ENCODE results near the gene PXDN. TPM values are rescaled to one million over a fixed set of nuclear protein-coding genes. Genes with fewer than 3 reads are reported as not detected.

PXDN gene
- total and polyA plus RNA-seq, 2 of the 13 experiments (the other 11 are each of a cell fraction or from before 2014, with no cell fraction given), result not detected

- TF ChIP-seq, protein P1, sequence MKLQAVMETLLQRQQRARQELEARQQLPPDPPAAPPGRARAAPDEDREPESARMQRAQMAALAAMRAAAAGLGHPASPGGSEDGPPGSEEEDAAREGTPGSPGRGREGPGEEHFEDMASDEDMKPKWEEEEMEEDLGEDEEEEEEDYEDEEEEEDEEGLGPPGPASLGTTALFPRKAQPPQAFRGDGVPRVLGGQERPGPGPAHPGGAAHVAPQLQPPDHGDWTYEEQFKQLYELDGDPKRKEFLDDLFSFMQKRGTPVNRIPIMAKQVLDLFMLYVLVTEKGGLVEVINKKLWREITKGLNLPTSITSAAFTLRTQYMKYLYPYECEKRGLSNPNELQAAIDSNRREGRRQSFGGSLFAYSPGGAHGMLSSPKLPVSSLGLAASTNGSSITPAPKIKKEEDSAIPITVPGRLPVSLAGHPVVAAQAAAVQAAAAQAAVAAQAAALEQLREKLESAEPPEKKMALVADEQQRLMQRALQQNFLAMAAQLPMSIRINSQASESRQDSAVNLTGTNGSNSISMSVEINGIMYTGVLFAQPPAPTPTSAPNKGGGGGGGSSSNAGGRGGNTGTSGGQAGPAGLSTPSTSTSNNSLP (IDR thresholded peaks at IDR 0.05; ENCODE audit: low read depth, low read length), result no peak
- no peak for TF ChIP-seq PCBP1 (IDR thresholded peaks at IDR 0.05; ENCODE audit: borderline replicate concordance, low read depth, low read length)
- no peak for TF ChIP-seq SNAPC2 (CRISPR knock-in tag; IDR thresholded peaks at IDR 0.05)
- TF ChIP-seq SOX6 (IDR thresholded peaks at IDR 0.05), result no peak
- TF ChIP-seq SOX6 (CRISPR knock-in tag; IDR thresholded peaks at IDR 0.05), result no peak
- no peak for TF ChIP-seq ZNF547 (CRISPR knock-in tag; IDR thresholded peaks at IDR 0.05)
- no peak for TF ChIP-seq KDM3A (CRISPR knock-in tag; IDR thresholded peaks at IDR 0.05; ENCODE audit: low read depth)
- no peak for TF ChIP-seq HDAC1 (CRISPR knock-in tag; IDR thresholded peaks at IDR 0.05)
These were observed 2.0 kb downstream of the PXDN start (continued) for GRCh38 chr2:1742301-1742680.

GRCh38 chr2:1741851-1742250 lies 2.5 kb downstream of the PXDN start:
- H3K27ac ChIP-seq (ENCODE audit: extremely low read length, insufficient read depth, low read length), result no peak overlapping the region
- no peak overlapping the region for H3K4me3 ChIP-seq (replicated peaks in 1 of 3; ENCODE audit: insufficient read depth in 1 of 3, low read depth in 2 of 3, low read length in 3 of 3)
- no TSS peak for BruUV-seq (replicated peaks)
- no peaks in the 10 kb centered on the region for H3K9me3 ChIP-seq (ENCODE audit: low read length)
- H3K4me2 ChIP-seq (ENCODE audit: low read depth, low read length), result no peak overlapping the region
- H3K9ac ChIP-seq (ENCODE audit: insufficient read depth, low read depth, low read length), result no peak overlapping the region
- POLR2A ChIA-PET, result no interaction called here
- CTCF ChIA-PET (ENCODE audit: low intra/inter-chr PET ratio, low total read pairs), result no interaction called here
- no peak for FAIRE-seq
- 72% methylated on average over 14 of the region's 14 CpGs for WGBS (ENCODE audit: low lambda C conversion rate)
- peaks cover 2 to 45% of the 10 kb centered on the region in 2 experiments; a peak in 4 of 5 replicates for H3K27me3 ChIP-seq (ENCODE audit: control insufficient read depth in 1 of 2, insufficient read depth in 2 of 2, low read length in 2 of 2)
- no peak overlapping the region for H2AFZ ChIP-seq (ENCODE audit: low read length)
- TF ChIP-seq MXI1 (IDR thresholded peaks at IDR 0.05; ENCODE audit: borderline replicate concordance, low read depth, low read length) (no peak), BCL6 (CRISPR knock-in tag; IDR thresholded peaks at IDR 0.05) (no peak), ZBTB39 (CRISPR knock-in tag; IDR thresholded peaks at IDR 0.05) (no peak), ZNF615 (CRISPR knock-in tag; IDR thresholded peaks at IDR 0.05; ENCODE audit: borderline replicate concordance) (no peak), FOXM1 (CRISPR knock-in tag; IDR thresholded peaks at IDR 0.05) (no peak), ZMYM4 (CRISPR knock-in tag; IDR thresholded peaks at IDR 0.05) (no peak), SIN3B (IDR thresholded peaks at IDR 0.05; ENCODE audit: low read length) (no peak), ZBTB7A (CRISPR knock-in tag; IDR thresholded peaks at IDR 0.05) (no peak), POLR2AphosphoS5 (IDR thresholded peaks at IDR 0.05; ENCODE audit: low read depth, low read length) (no peak), FOSL1 (CRISPR knock-in tag; IDR thresholded peaks at IDR 0.05; ENCODE audit: borderline replicate concordance) (no peak), SOX5 (CRISPR knock-in tag; IDR thresholded peaks at IDR 0.05; ENCODE audit: borderline replicate concordance) (no peak), EEA1 (CRISPR knock-in tag; IDR thresholded peaks at IDR 0.05; ENCODE audit: borderline replicate concordance) (no peak), CBX5 (CRISPR knock-in tag; IDR thresholded peaks at IDR 0.05; ENCODE audit: borderline replicate concordance) (no peak), ZNF335 (CRISPR knock-in tag; IDR thresholded peaks at IDR 0.05) (no peak), DNMT1 (CRISPR knock-in tag; IDR thresholded peaks at IDR 0.05) (no peak), NFYC (CRISPR knock-in tag; IDR thresholded peaks at IDR 0.05) (no peak), SNAPC2 (CRISPR knock-in tag; IDR thresholded peaks at IDR 0.05) (no peak)
- TF ChIP-seq, protein P2, sequence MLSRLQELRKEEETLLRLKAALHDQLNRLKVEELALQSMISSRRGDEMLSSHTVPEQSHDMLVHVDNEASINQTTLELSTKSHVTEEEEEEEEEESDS (CRISPR knock-in tag; IDR thresholded peaks at IDR 0.05; ENCODE audit: borderline replicate concordance), result no peak
- DNase-seq (ENCODE audit: low spot score), result no peak
- no peaks in the 10 kb centered on the region for H3K36me3 ChIP-seq (replicated peaks in 1 of 2; ENCODE audit: control insufficient read depth in 1 of 2, insufficient read depth in 2 of 2, low read length in 2 of 2)
- intact Hi-C loops (cut with micrococcal nuclease; ENCODE audit: unreplicated experiment), result no loop called here
- no peaks in the 10 kb centered on the region for H3K4me1 ChIP-seq (ENCODE audit: insufficient read depth, low read length)
- no peaks in the 10 kb centered on the region for H4K20me1 ChIP-seq (ENCODE audit: insufficient read depth, low read length)
- in situ Hi-C loops (cut with HindIII; ENCODE audit: extremely low pct_ligation_motif_present, low pct_unique_long_range_greater_than_20kb), result no loop called here
- no peak for ATAC-seq
- H3K79me2 ChIP-seq (ENCODE audit: insufficient read depth, low read length), result no peaks in the 10 kb centered on the region
